Measurements from ENCODE around the gene UBE2J2. TPM values are rescaled to one million over a fixed set of nuclear protein-coding genes. Genes with fewer than 3 reads are reported as not detected.

Gene UBE2J2
- total RNA-seq, 4 donors from 2014 or later, result 31.3 to 42.3 (median 38.3) TPM

DNA sequence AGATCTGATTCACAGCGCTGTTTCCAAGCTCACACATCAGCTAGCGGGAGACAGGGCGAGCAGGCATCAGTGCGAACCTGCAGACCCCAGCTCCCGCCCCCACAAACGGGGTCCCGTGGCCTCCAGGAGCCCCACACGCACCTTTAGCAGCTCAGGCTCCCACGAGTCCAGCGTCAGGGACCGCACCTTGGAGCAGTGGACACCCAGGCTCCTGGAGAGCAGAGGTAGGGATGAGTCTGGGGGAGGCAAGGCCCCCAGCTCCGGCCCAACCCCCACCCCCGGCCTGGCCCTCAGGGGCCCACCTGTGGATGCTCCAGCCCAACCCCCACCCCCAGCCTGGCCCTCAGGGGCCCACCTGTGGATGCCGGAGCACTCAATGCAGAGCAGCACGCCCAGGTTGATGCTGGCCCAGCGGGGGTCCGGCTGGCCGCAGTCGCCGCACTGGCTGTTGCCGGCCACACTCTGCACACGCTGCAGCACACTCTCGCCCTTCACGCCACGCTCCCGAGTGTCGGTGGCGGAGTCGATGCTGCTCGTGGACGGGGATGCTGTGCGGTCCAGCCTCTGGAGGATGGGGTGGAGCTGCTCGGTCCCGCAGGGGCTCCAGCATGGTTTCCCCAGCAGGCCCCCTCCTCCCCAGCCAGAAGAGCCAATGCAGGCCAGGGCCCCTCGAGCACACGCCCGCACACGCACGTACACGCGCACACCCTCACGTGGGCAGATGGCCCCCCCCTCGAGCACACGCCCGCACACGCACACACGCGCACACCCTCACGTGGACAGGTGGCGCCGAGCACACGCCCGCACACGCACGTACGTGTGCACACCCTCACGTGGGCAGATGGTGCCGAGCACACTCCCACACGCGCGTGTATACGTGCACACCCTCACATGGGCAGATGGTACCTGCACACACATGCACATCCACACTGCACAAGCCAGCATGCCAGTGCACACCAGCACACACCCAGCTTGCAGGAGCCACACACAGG, 22.7 kb upstream of the UBE2J2 start:
- H3K27me3 ChIP-seq, result no peaks in the 10 kb centered on the region
- TF ChIP-seq, protein P1, sequence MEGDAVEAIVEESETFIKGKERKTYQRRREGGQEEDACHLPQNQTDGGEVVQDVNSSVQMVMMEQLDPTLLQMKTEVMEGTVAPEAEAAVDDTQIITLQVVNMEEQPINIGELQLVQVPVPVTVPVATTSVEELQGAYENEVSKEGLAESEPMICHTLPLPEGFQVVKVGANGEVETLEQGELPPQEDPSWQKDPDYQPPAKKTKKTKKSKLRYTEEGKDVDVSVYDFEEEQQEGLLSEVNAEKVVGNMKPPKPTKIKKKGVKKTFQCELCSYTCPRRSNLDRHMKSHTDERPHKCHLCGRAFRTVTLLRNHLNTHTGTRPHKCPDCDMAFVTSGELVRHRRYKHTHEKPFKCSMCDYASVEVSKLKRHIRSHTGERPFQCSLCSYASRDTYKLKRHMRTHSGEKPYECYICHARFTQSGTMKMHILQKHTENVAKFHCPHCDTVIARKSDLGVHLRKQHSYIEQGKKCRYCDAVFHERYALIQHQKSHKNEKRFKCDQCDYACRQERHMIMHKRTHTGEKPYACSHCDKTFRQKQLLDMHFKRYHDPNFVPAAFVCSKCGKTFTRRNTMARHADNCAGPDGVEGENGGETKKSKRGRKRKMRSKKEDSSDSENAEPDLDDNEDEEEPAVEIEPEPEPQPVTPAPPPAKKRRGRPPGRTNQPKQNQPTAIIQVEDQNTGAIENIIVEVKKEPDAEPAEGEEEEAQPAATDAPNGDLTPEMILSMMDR (IDR thresholded peaks at IDR 0.05 in 4 of 5, conservative IDR thresholded peaks at IDR 0.05 in 1 of 5), result no peak
- TF ChIP-seq POLR2A (IDR thresholded peaks at IDR 0.05), result no peak
- intact Hi-C loops (cut with DNase I; ENCODE audit: low total_unique reads), result no loop called here
- in situ Hi-C loops (cut with MboI; ENCODE audit: low sequenced_read_pairs in 4 of 4), result no loop called here
- ATAC-seq, result no peak
- H3K4me1 ChIP-seq, result no peaks in the 10 kb centered on the region
- DNase-seq, result no peak
- H3K36me3 ChIP-seq, result peaks cover 0 to 8% of the 10 kb centered on the region in 2 donors
- no peaks in the 10 kb centered on the region for H3K9me3 ChIP-seq
- no peak overlapping the region for H3K27ac ChIP-seq
- H3K4me3 ChIP-seq, result no peak overlapping the region

DNA sequence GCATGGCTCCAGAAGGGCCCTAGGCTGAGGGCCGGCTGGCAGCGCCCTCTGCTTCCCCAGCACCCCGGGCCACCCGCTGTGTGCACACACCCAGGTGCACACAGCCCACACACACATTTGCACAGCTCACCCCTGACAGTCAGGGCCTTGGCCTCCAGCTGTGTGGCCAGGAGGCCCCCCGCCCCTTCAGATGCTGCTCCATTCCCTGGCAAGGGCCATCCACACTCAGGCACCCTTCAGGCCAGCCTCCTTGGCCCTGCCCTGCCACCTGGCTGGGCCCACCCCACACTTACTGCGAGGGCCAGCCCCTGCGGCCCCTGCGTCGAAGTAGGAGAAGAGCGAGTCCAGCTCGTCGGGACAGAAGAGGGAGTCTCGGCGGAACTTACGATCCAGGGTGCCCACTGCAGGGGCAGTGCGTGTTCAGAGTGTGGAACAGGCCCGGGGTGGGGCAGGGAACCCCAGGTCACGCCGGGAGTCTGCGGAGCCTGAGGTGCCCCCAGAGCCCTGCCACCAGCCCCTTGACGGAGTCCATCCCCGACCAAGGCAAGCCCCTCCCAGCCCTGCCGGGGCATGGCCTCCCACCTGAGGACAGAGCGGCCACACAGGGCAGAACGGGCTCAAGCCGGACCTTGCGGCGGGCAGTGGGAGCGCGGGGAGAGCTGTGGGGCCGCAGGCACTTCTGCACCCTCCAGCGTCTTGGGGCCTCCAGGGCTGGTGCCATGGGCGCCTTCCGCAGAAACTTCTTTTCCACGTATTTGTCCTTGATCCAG, 21.7 kb upstream of the UBE2J2 start:
- Histone ChIP-seq H3K36me3 (peaks cover 0 to 8% of the 10 kb centered on the region in 2 donors), H3K4me1 (no peaks in the 10 kb centered on the region), H3K27me3 (no peaks in the 10 kb centered on the region), H3K9me3 (no peaks in the 10 kb centered on the region), H3K27ac (no peak overlapping the region), H3K4me3 (no peak overlapping the region)
- intact Hi-C loops (cut with DNase I; ENCODE audit: low total_unique reads) (no loop called here), in situ Hi-C loops (cut with MboI; ENCODE audit: low sequenced_read_pairs in 4 of 4) (no loop called here)
- TF ChIP-seq, protein P1 (IDR thresholded peaks at IDR 0.05 in 4 of 5, conservative IDR thresholded peaks at IDR 0.05 in 1 of 5), result no peak
- no peak for TF ChIP-seq POLR2A (IDR thresholded peaks at IDR 0.05)
- ATAC-seq (no peak), DNase-seq (no peak)

DNA sequence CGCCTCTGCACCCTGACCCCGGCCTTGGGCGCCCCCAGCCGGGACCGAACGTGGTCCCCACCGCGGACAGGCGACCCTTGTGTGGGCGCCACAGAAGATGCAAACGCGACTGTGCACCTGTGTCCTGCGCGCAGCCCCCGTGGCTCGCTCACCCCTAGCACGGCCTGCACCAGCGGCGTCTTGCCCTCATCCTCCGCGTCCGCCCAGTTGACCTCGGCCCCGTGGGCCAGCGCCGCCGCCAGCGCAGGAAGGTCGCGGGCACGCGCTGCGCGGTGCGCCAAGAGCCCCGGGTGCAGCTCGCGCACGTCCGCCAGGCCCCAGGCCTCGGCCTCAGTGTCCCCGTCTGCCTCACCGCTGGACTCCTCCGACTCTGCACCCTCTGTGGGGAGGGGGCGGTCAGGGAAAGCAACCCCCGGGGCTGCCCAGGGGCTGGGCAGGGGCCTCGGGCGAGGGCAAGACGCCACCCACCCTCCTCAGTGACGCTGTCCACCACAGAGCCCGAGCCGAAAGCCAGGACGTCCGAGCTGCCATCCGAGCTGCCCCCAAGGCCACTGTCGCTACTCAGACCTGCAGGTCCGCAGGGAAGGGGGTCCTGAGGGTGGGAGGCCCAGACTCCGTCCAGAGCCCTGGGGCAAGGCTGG, 20.7 kb upstream of the UBE2J2 start:
- TF ChIP-seq, protein P1 (IDR thresholded peaks at IDR 0.05 in 4 of 5, conservative IDR thresholded peaks at IDR 0.05 in 1 of 5), result no peak
- TF ChIP-seq POLR2A (IDR thresholded peaks at IDR 0.05), result no peak
- Histone ChIP-seq H3K4me1 (no peaks in the 10 kb centered on the region), H3K4me3 (no peak overlapping the region), H3K27ac (no peak overlapping the region), H3K9me3 (no peaks in the 10 kb centered on the region), H3K36me3 (peaks cover 0 to 8% of the 10 kb centered on the region in 2 donors), H3K27me3 (no peaks in the 10 kb centered on the region)
- intact Hi-C loops (cut with DNase I; ENCODE audit: low total_unique reads), result loop anchor here (5.0 kb wide), 1 partner anchor 262 kb away; no protein-coding TSS in a partner anchor
- in situ Hi-C loops (cut with MboI; ENCODE audit: low sequenced_read_pairs in 4 of 4), result no loop called here
- DNase-seq, result no peak
- no peak for ATAC-seq

DNA sequence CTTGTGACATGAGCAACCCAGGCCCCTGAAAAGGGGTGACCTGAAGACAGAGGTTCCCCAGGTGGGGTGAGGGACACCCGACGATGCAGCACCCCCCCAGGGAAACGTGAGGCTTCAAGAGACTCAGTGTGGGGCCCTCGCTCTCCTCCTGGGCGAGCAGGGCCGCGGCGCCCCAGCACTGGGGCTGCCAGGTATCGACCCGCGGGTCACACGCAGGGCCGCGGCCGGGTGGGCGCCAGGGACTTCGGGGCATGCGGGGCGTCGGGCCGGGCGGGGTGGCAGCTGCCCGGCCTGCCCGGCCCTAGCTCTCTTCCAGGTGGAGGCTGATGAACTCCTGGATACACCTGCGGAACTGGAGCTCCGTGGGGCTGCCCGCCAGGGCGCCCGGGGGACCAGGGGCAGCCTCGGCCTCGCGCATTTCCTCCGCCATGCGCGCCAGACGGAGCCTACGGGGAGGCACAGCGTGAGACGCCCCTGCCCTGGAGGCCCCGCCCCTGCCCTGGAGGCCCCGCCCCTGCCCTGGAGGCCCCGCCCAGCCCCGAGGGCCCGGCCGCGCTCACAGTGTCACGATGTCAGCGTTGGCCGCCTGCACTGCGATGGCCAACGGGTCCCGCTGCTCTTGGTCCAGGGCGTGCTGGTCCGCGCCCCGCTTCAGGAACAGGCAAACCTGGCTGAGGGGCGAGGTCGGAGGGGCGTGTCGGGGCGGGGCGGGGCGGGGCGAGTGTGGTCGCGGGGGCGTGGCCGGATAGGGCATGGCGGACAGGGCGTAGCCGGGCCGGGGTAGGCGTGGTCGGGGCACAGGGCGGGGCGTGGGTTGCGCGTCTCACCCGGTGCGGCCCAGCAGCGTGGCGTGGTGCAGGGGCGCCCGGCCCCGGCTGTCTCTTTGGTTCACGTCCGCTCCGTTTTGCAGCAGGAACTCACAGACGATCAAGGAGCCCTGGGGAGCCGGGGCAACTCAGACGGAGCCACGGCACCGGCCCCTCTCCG, 19.9 kb upstream of the UBE2J2 start:
- Histone ChIP-seq H3K4me1 (no peaks in the 10 kb centered on the region), H3K27me3 (no peaks in the 10 kb centered on the region), H3K27ac (no peak overlapping the region), H3K4me3 (no peak overlapping the region), H3K36me3 (peaks cover 0 to 8% of the 10 kb centered on the region in 2 donors), H3K9me3 (no peaks in the 10 kb centered on the region)
- in situ Hi-C loops (cut with MboI; ENCODE audit: low sequenced_read_pairs in 4 of 4), result no loop called here
- DNase-seq (no peak), ATAC-seq (no peak)
- intact Hi-C loops (cut with DNase I; ENCODE audit: low total_unique reads), result loop anchor here (5.0 kb wide), 1 partner anchor 261 kb away; no protein-coding TSS in a partner anchor
- no peak for TF ChIP-seq POLR2A (IDR thresholded peaks at IDR 0.05)
- TF ChIP-seq, protein P1 (IDR thresholded peaks at IDR 0.05 in 4 of 5, conservative IDR thresholded peaks at IDR 0.05 in 1 of 5), result no peak

Data from gastrocnemius medialis (tissue), 4 donors.